IPS DF 6.9 (cell line): Measurements from ENCODE around the gene SMG6.

ENCODE experiments used
- DNase-seq: peaks from one replicate; pipeline ENCODE4 v3.0.0-alpha.2; 2013; ENCODE audit warnings: low read depth, low spot score
- H3K27ac ChIP-seq: one replicate; pipeline ENCODE4 v1.5.1; 2013; ENCODE audit warnings: low read length, control low read depth
- H3K27me3 ChIP-seq: 2 replicates; pipeline ENCODE4 v1.6.1; 2013; ENCODE audit warnings: mild to moderate bottlenecking, low read length; ENCODE audit not compliant: control insufficient read depth, insufficient read depth
- H3K36me3 ChIP-seq: 2 replicates; pipeline ENCODE4 v1.6.1; 2013; ENCODE audit warnings: low read length; ENCODE audit not compliant: control insufficient read depth, insufficient read depth
- H3K4me1 ChIP-seq: 2 replicates; pipeline ENCODE4 v1.6.1; 2013; ENCODE audit warnings: low read length; ENCODE audit not compliant: control insufficient read depth, insufficient read depth
- H3K4me3 ChIP-seq: 2 replicates; pipeline ENCODE4 v1.5.1; 2013; ENCODE audit warnings: mild to moderate bottlenecking, low read length
- H3K9me3 ChIP-seq: 2 replicates; pipeline ENCODE4 v1.6.1; 2013; ENCODE audit warnings: low read length, inconsistent platforms; ENCODE audit not compliant: control insufficient read depth, insufficient read depth
- WGBS: extraction: QIAGEN DNeasy Blood & Tissue Kit; methylation state at CpG from one replicate; pipeline ENCODE4 v1.1.7; 2013; ENCODE audit warnings: mixed read lengths, missing lambda C conversion rate; ENCODE audit not compliant: insufficient read length, insufficient coverage; 5-methylcytosine and 5-hydroxymethylcytosine counted together

The SMG6 gene

GRCh38 chr17:2244545-2245525 lies 58.8 kb downstream of the SMG6 start:
- Histone ChIP-seq H3K27ac (no peak overlapping the region), H3K4me3 (no peak overlapping the region), H3K27me3 (no peaks in the 10 kb centered on the region), H3K9me3 (no peaks in the 10 kb centered on the region), H3K36me3 (no peaks in the 10 kb centered on the region), H3K4me1 (no peaks in the 10 kb centered on the region)
- peak; percentile 48 for DNase-seq
- WGBS, result no CpG with 5 or more reads among the region's 7 CpGs

GRCh38 chr17:2243953-2244352 lies 59.6 kb downstream of the SMG6 start:
- no peaks in the 10 kb centered on the region for H3K27me3 ChIP-seq
- WGBS, result no CpG with 5 or more reads among the region's 5 CpGs
- no peaks in the 10 kb centered on the region for H3K4me1 ChIP-seq
- H3K36me3 ChIP-seq, result no peaks in the 10 kb centered on the region
- no peak for DNase-seq
- H3K9me3 ChIP-seq, result no peaks in the 10 kb centered on the region
- H3K27ac ChIP-seq, result no peak overlapping the region
- H3K4me3 ChIP-seq, result no peak overlapping the region

- no peaks in the 10 kb centered on the region for H3K9me3 ChIP-seq
- H3K4me3 ChIP-seq, result no peak overlapping the region
- H3K36me3 ChIP-seq, result no peaks in the 10 kb centered on the region
- 100% methylated on average over 1 of the region's 5 CpGs for WGBS
- H3K4me1 ChIP-seq, result no peaks in the 10 kb centered on the region
- H3K27me3 ChIP-seq, result no peaks in the 10 kb centered on the region
- no peak overlapping the region for H3K27ac ChIP-seq
- no peak for DNase-seq
Measured at GRCh38 chr17:2241823-2242222, 61.8 kb downstream of the SMG6 start.

GRCh38 chr17:2240541-2240940 lies 63.0 kb downstream of the SMG6 start:
- Histone ChIP-seq H3K4me1 (no peaks in the 10 kb centered on the region), H3K27me3 (no peaks in the 10 kb centered on the region), H3K36me3 (no peaks in the 10 kb centered on the region), H3K27ac (no peak overlapping the region), H3K9me3 (no peaks in the 10 kb centered on the region), H3K4me3 (no peak overlapping the region)
- DNase-seq, result no peak
- WGBS, result 100% methylated on average over 4 of the region's 13 CpGs

GRCh38 chr17:2239882-2240430 lies 63.6 kb downstream of the SMG6 start:
- WGBS, result no CpG with 5 or more reads among the region's 10 CpGs
- Histone ChIP-seq H3K9me3 (no peaks in the 10 kb centered on the region), H3K4me3 (no peak overlapping the region), H3K4me1 (no peaks in the 10 kb centered on the region), H3K36me3 (no peaks in the 10 kb centered on the region), H3K27me3 (no peaks in the 10 kb centered on the region), H3K27ac (no peak overlapping the region)
- no peak for DNase-seq

- Histone ChIP-seq H3K4me3 (no peak overlapping the region), H3K27ac (no peak overlapping the region), H3K9me3 (no peaks in the 10 kb centered on the region), H3K36me3 (no peaks in the 10 kb centered on the region), H3K27me3 (no peaks in the 10 kb centered on the region), H3K4me1 (no peaks in the 10 kb centered on the region)
- DNase-seq, result no peak
- no CpG with 5 or more reads among the region's 2 CpGs for WGBS
Measured at GRCh38 chr17:2239170-2239551, 64.4 kb downstream of the SMG6 start.

- no peaks in the 10 kb centered on the region for H3K36me3 ChIP-seq
- no peaks in the 10 kb centered on the region for H3K9me3 ChIP-seq
- DNase-seq, result no peak
- no peak overlapping the region for H3K27ac ChIP-seq
- no peaks in the 10 kb centered on the region for H3K27me3 ChIP-seq
- WGBS, result no CpG with 5 or more reads among the region's 15 CpGs
- no peaks in the 10 kb centered on the region for H3K4me1 ChIP-seq
- no peak overlapping the region for H3K4me3 ChIP-seq
Measured at GRCh38 chr17:2238432-2239169, 65.0 kb downstream of the SMG6 start.

GRCh38 chr17:2237950-2238349 lies 65.6 kb downstream of the SMG6 start:
- no peaks in the 10 kb centered on the region for H3K27me3 ChIP-seq
- H3K4me3 ChIP-seq, result no peak overlapping the region
- 0 out of 2 replicates have a peak, but pooled peaks cover 4% of the 10 kb centered on the region for H3K36me3 ChIP-seq
- no CpG with 5 or more reads among the region's 3 CpGs for WGBS
- H3K4me1 ChIP-seq, result no peaks in the 10 kb centered on the region
- DNase-seq, result no peak
- H3K9me3 ChIP-seq, result no peaks in the 10 kb centered on the region
- no peak overlapping the region for H3K27ac ChIP-seq

GRCh38 chr17:2237521-2237921 lies 66.1 kb downstream of the SMG6 start:
- H3K27me3 ChIP-seq, result no peaks in the 10 kb centered on the region
- H3K4me1 ChIP-seq, result no peaks in the 10 kb centered on the region
- WGBS, result no CpG with 5 or more reads among the region's 5 CpGs
- H3K36me3 ChIP-seq, result 0 out of 2 replicates have a peak, but pooled peaks cover 4% of the 10 kb centered on the region
- DNase-seq, result no peak
- H3K9me3 ChIP-seq, result no peaks in the 10 kb centered on the region
- no peak overlapping the region for H3K4me3 ChIP-seq
- H3K27ac ChIP-seq, result no peak overlapping the region

GRCh38 chr17:2235792-2236366 lies 67.7 kb downstream of the SMG6 start:
- no peak for DNase-seq
- Histone ChIP-seq H3K9me3 (no peaks in the 10 kb centered on the region), H3K27ac (no peak overlapping the region), H3K4me1 (no peaks in the 10 kb centered on the region), H3K27me3 (no peaks in the 10 kb centered on the region), H3K4me3 (no peak overlapping the region), H3K36me3 (0 out of 2 replicates have a peak, but pooled peaks cover 4% of the 10 kb centered on the region)
- WGBS, result no CpG with 5 or more reads among the region's 6 CpGs
